Suppressor macrophage treated with lipopolysaccharide for 1 hour (primary cell): Measurements from ENCODE around the gene MORF4L2.
"Not testable (repeated sequence)": the region's sequence is repeated elsewhere in the genome, so short reads cannot be mapped to it uniquely, and the experiment has no call there.

Source experiments
- DNase-seq, 3 donors: peaks; one replicate each; pipeline ENCODE4 v3.0.0-alpha.2; 2020 to 2022

MORF4L2 gene

DNA sequence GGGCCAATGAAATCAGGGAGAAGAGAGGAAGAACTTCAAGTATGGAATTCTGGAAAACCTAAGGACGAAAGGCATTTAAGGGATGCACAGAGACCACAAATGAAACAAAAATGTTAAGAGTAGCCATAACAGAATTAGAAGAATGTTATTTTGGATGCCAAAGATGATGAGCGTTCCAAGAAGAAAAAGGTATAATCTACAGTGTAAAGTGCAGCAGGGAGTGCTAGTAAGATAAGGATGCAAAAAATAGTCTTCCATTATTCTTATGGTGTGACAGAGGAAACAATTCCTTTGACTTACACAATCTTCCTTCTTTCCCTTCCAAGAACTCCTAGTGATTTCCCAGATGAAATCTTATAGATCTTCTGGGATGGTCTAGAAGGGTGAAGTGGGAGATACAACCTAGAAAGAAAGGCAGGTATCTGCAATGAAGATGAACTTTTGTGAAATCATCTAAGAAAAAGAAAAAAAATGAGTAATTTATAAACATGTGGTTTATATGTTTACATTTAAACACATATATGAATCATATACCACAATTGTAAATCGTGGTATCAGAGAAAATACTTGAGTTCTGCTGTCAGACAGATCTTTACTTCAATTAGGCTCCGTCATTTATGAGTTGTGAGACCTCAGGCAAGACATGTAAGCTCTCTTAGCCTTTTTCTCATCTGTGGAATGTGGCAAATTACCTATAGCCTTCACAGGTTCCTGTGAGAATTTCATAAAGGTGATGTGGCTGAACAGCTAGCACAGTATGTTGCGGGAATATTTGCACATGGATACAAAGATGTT is 8.1 kb downstream of the MORF4L2 start:
- DNase-seq, result no peak

DNA sequence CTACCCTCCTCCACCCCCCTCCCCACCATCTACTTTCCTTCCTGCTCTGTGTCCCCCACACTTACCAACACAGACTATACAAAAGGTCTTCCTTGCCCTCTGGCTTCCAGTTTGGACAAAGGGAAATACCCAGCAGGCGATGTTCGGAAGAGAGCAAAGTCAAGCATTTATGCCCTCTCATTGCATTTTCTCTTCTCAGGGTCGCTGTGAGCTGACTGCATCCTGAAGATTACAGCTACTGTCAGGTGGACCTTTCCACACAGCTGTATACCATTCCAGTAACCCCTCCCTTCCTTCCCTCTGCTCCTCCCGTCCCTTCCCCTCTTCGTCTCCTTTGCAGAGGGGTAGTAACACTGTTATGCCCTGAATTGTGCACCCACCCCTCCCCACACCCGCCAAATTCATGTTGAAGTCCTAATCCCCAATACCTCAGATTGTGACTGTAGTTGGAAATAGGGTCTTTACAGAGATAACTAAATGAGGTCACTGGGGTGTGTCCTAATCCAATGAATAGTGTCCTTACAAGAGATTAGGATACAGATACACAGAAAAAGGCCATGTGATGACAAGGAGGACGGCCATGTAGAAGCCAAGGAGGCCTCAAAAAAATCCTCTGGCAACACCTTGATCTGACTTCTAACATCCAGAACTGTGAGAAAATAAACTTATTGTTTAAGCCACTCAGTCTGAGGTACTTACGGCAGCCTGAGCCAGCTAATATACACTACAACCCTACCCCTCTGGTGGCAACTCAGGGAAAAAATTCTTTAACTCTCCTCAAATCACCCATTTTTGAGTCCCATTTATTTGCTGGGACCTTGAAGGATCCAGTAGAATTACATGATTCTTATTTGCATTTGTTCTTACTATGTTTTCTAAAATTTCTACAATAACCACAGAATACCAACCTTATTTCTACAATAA is 11.7 kb downstream of the MORF4L2 start:
- no peak for DNase-seq

DNA sequence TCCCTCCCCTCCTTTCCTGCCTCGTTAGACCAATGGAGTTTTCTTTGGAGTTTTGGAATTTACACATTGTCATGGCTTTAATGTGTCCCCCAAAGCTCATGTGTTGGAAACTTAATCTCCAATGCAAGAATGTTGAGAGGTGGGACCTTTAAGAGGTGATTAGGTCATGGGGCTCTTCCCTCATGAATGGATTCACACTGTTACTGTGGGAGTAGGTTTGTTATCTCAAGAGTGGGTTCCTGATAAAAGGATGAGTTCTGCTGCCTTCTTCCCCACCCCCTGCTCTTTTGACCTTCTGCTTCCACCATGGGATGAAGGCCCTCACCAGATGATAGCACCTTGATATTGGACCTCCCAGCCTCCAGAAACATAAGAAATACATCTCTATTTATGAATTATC is 16.8 kb downstream of the MORF4L2 start:
- DNase-seq, result no peak

DNA sequence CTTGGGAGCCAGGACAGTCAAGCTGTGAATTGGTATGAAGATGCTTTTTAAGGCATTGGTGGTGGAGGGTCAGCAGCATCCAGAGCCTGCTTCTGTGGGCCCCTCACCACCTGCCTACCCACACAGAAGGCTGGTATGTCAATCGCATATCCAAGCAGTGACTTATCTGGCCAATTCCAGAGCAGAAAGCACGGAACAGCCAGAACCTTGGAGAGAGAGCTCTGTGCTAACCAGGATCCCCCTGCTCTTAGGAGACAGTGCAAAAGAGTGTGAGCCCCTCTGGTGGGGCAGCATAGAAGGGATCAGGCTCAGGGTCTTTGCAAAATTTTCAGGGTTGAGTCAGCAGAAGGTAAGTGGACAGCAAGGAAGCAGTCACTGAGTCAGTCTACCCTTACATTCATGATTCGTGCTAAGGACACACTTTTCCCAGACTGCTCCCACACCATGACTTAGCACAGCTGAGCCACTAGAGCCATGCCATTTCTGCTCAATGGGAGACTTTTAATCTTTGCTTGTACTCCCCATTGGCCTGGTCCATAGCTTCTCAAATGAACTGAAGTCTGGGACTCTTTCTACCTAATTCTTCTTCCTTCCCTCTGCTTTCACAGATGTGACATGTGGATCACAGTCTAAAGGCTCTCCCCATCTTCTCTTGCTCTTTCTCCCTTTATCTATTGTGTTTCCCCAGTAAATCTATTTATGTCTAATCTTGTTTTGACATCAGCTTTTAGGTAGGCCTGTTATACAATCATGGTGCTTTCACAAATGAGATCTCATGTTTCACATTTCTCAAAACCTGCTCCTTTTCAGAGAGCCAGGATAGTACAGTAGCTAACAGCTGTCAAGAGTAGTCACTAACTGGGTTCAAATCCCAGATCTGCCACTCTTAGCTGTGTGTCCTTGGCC is 20.0 kb downstream of the MORF4L2 start:
- no peak for DNase-seq

DNA sequence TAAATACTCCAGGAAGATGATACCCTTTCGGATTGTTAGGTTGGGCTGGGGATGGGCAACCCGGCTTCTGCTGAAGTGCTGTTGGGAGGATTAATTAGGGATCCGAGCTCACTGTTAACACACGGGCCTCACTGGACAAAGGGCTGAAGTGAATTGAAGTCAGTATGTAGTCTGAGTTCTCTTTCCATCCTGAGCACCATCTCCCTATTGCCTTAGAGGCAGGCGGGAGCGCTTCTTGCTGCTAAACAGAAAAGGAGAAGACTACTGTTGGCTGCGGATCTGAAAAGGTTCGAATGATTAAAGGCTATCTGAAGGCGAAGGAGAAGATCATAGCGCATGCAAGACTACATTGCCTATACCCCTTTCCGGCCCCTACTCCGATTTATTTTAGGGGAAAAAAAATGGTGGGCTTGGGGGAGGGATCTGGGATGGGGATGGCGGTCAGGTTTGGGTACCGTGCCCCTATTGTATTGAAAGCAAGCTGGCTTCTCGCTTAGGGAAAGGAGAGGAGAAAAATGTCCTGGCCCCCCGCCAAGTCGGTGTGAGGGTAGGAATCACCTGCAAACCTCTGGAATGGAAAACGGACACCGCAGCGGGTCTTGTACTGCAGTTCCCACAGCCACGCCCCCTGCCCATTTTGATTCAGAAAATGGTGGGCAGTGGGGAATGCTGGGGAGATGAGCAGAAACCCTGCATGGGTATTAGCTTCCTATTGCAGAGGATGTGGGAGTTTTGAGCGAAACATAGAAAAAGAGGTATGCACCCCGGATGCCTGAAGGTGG is 22.3 kb downstream of the MORF4L2 start:
- DNase-seq, result no peak

DNA sequence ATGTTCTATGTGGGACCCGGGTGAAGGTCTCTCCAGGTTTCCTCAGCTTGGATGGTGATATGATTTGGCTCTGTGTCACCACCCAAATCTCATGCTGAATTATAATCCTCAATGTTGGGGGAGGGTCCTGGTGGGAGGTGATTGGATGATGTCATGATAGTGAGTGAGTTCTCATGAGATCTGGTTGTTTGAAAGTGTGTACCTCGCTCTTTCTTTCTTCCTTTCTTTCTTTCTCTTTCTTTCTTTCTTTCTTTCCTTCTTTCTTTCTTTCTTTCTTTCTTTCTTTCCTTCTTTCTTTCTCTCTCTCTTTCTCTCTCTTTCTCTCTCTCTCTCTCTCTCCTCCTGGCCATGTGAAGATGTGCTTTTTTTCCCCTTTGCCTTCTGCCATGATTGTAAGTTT is 27.0 kb downstream of the MORF4L2 start:
- DNase-seq, result not testable (repeated sequence)

DNA sequence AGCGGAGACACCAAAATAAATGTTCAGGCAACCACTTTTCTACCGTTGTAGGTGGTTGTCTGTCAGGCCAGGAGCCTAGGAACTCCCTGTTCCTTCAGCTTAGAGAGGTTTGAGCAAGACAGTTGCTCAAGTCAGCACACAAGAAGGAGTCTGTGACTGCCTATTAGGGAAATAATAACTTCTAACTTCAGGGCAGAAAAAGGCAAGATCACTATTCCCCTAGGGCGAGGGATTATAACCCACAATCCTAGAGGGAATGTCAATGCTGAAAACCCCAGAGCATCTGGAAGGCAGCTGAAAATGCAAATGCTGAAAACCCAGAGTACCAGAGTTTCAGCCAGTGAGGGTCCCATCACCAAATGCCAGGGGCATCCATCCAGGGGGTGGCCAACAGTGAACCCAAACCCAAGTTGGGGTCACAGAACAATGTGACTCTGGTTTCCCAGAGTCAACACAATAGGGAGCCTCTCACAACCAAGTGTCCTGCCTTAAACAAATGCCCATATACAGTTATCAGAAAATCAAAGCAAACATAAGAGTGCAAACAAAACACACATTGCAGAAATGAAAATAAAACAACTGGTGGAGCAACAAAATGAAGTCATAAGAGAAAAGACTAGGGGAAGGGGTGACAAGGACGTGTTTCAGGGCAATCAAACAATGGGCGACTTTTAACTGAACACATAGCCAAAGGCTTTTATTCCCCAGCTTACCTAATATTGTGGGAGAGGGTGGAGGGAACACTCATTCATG is 27.6 kb downstream of the MORF4L2 start:
- DNase-seq, result no peak

DNA sequence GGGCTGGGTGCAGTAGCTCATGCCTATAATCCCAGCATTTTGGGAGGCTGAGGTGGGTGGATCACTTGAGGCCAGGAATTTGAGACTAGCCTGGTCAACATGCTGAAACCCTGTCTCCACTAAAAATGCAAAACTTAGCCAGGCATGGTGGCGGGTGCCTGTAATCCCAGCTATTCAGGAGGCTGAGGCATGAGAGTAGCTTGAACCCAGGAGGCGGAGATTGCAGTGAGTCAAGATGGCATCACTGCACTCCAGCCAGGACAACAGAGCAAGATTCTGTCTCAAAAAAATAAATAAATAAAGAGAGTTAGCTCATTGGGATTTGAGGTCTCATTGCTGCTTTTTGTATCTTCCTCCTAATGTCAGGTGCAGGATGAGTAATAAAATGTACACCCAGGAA is 29.4 kb downstream of the MORF4L2 start:
- not testable (repeated sequence) for DNase-seq

DNA sequence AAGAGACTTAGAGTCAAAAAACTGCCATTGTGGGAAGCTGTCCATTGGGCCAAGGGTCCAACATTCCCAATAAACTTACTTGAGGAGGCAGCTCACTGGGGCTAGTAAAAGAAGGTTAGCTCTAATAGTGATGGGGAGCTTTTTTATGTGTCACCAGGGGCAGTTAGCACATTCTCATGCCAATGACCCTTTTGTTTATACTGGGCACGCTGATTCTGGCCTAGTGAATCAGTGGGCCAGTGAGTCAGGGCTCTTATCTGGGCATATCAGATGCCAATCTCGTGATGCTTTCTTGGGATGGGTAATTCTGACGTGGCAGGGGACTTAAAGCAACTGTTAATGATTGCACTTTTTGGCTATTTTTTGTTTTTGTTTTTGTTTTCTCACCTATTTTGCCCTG is 29.9 kb downstream of the MORF4L2 start:
- no peak for DNase-seq

DNA sequence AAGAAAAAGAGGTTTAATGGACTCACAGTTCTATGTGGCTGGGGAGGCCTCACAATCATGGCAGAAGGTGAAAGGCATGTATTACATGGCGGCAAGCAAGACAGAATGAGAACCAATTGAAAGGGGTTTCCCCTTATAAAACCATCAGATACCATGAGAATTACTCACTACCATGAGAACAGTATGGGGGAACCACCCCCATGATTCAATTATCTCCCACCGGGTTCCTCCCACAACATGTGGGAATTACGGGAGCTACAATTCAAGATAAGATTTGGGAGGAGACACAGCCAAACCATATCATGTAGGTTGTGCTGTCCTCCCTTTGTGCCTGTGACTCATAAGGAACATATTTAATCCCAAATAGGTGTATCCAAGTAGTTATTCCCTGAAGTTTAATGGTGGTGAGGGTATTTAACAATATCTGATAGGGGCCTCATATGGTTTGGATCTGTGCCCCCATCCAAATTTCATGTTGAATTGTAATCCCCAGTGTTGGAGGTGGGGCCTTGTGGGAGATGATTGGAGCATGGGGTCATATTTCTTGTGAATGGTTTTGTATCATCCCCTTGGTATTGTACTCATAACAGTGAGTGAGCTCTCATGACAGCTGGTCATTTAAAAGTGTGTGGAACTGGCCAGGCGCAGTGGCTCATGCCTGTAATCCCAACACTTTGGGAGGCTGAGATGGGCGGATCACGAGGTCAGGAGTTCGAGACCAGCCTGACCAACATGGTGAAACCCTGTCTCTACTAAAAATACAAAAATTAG is 31.1 kb downstream of the MORF4L2 start:
- not testable (repeated sequence) for DNase-seq

DNA sequence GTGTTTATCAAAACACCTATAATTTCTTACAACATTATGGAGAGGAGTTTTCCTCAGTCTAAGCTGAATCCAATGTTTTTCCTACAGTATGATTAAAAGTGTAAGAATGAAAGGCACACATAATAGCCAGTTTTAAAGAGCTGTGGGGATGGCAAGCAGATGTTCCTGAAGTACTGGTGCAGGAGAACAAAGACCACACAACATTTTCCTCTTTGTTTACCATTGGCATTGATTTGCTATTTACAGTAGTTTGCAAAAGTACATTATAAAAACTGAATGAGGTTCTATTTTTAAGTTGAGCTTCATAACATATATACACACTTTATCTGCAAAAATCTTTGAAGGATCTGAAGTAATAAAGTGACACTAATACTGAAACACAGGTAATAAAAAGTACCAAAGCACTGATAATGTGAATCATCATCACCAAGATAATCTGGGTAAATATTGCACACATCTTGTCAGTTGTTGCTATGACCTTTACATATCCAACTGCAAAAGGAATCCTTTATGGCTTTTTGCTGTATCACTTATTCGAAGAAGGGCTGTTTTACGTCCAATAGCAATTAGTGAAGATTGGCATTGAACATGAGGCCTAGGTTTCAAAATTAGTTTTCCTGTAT is 35.2 kb downstream of the MORF4L2 start:
- no peak for DNase-seq

DNA sequence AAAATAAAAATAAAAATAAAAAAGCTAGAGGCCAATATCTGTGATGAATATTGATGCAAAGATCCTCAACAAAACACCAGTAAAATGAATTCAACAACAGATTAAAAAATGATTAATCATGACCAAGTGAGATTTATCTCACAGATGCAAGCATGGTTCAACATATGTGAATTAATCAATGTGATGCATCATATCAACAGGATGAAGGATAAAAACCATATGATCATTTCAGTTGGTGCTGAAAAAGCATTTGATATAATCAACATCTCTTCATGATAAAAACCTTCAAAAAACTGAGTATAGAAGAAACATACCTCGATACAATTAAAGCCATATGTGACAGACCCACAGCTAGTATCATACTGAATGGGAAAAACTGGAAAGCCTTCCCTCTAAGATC is 38.9 kb downstream of the MORF4L2 start:
- no peak for DNase-seq

DNA sequence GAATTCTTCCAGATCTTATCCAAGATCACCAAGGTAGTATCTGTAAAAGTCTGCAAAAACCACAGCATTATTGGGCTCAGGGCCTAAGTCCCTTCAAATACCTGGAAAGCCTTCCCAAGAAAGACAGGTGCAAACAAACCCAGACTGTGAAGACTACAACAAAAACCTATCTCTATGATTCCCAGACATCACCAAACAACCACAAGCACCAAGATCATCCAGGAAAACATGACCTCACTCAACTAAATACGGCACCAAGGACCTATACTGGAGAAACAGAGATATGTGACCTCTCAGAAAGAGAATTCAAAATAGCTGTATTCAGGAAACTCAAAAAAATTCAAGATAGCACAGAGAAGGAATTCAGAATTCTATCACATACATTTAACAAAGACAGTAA is 42.4 kb downstream of the MORF4L2 start:
- no peak for DNase-seq

DNA sequence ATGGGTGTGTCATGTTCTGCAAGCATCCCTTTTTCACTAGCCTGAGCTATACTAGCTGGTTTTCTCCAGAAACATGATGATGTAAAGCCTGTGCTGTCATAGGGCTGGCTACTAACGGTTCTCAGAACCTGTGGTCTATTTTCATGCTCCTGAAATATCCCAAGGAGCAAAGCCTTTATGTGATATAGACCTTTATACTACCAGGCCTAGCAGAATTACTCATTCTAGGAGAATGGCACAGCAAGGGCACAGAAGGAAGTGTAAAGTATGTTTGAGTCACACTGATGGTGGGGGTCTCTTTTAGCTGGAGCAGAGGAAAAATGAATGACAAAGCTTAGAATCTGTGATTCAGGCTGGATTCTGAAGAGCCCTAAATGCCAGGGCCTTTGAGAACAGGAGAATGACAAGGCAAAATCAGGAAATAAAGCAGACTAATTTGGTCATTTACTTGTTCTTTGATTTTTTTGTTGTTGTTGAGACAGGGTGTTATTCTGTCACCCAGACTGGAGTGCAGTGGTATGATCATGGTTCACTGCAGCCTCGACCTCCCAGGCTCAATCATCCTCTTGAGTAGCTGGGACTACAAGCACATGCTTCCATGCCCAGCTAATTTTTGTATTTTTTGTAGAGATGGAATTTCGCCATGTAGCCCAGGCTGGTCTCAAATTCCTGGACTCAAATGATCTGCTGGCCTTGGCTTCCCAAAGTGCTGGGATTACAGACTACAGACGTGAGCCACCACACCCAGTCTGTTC is 45.9 kb downstream of the MORF4L2 start:
- DNase-seq, result no peak

DNA sequence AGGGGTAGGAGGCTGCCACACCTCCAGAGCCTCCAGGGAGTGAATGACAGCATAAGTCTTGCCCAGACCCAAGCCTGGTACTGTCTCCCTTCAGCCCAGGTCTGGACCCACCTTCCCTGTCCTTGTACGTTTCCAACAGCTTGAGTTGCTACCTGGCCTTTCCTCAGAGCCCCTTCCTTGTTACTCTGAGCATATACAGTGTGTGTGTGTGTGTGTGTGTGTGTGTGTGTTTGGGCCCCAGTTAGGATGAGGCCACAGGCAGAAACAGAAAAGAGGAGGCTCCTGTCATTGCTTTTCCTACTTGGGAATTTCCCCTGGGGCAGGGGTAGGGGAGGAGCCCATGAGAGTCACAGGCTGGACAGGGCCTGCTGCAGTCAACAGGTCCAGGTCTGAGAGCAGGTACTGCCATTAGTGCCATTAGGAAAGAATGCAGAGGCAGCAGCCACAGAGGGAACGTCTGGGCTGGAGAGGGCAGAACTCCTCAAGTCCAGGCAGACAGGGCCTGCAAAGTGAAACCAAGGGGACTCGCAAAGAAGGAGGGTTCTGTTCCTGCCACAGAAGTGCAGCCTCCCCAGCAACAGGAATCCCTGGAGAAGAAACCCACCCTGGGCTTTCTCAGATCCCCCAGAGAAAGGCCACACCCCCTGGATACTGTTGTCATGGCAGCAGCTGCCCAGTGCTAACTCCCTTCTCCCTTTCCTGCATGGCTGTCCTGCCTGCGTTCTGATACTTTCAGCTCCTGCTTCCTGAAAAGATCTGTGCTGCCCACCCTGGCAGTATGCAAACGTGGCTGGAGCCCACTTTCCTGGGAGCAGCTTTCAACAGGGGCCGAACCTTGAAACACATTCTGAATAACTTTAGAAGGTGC is 47.8 kb downstream of the MORF4L2 start:
- DNase-seq, result not testable (repeated sequence)

DNA sequence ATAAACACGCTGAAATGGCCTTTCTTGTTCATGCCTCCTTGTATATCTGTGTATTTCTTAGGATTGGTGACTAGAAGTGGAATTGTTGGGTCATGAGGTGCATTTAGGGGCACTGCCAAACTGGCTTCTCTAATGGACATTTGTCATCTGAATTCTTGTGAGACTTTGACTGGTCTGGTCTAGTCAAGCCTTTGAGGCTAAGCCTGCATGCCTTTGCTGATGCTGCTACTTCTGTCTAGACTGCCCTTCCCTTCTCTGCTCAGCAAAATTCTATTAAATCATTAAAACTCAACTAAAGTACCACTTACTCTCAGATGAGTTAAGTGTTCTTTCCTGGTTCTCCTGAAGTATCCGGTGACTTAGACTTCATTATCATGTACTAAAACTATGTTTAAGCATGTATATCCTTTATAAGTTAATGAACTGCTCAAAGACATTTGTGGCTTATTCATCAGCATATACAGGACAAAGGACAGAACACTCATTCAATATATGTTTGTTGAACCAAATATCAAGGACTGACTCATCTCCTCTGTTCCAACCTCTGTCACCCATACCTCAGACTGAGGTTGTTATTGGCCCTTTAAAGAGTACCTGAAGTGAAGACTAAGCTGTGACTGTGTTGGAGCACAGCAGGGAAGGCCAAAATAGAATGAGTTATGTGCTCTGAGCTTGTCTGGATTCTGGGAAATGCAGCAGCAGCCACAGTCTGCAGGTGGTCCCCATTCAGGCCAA is 48.7 kb downstream of the MORF4L2 start:
- no peak for DNase-seq

DNA sequence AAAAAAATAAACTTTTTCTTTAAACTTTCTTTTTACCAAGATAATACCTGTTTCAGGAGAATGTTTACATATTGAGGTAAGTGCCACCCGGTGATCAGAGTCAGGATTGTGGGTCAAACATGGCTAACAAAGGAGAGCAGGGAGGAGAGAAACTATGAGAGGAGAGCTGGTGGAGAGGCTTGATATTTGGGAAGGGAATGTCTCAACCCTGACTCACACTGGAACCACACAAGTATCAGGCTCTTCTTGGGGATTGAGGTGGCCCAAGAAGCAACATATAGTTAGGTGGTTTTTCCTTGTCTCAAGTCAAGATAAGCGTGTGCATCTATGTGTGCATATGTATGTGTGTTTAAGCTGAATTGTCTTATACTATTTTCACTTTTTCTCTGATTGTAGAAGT is 51.1 kb downstream of the MORF4L2 start:
- no peak for DNase-seq

DNA sequence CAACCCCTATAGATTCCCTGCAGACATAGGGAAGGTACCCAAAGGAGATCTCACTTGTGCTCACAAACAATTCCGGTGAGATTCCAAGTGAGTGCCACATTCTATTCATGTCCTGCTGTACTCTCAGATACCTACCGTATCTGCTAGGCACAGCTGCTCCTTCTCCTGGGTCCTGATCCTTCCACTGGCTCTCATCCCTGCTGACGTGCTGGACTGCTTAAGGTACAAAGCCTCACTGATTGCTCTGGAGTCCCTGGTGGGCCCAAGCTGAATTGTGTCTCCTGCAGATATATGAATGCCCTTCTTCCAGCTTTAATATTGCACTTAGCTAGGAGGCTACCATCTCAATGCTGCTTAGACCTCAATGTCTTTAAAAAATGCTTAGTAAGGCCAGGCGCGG is 55.4 kb downstream of the MORF4L2 start:
- DNase-seq, result no peak
